ENCODE results near the gene MCM7.

MCM7 gene

GRCh38 chr7:100122067-100122466 lies 20.9 kb upstream of the MCM7 start:
- DNase-seq, result no peak

- DNase-seq, result no peak
Measured at GRCh38 chr7:100120733-100121036, 19.5 kb upstream of the MCM7 start.

- peak; percentile 58 for DNase-seq
Measured at GRCh38 chr7:100119970-100120732, 19.0 kb upstream of the MCM7 start.

GRCh38 chr7:100119072-100119969 lies 18.1 kb upstream of the MCM7 start, which contains the start of the genes CNPY4 and TAF6:
Gene CNPY4 (plus strand): TSS chr7:100119634. CDS start chr7:100119745, 111 bp downstream.
Gene TAF6 (minus strand): TSS chr7:100119358. CDS start chr7:100114209, 5,149 bp downstream.
- DNase-seq, result peak; percentile 91

GRCh38 chr7:100118388-100119071 lies 17.3 kb upstream of the MCM7 start:
- no peak for DNase-seq

- DNase-seq, result no peak
Measured at GRCh38 chr7:100115026-100115425, 13.8 kb upstream of the MCM7 start.

GRCh38 chr7:100111914-100112313 lies 10.7 kb upstream of the MCM7 start:
- no peak for DNase-seq

DNA sequence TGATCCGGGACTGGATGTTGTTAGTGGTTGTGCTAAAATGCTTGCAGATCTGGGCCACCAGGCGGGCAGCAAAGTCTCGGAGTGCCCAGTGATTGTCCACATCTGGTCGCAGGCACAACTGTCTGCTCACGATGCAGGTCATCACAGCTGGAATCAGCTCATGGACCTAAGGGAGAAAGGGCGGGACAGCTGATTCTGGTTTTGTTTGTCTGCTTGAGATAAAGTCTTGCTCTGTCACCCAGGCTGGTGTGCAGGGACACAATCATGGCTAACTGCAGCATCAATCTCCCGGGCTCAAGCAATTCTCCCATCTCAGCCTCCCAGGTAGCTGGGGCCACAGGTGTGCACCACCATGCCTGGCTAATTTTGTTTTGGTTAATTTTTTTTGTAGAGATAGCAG lies 10.0 kb upstream of the MCM7 start:
- no peak for DNase-seq

GRCh38 chr7:100109521-100110163 lies 8.4 kb upstream of the MCM7 start:
- no peak for DNase-seq

GRCh38 chr7:100107890-100108289 lies 6.7 kb upstream of the MCM7 start:
- DNase-seq, result no peak

GRCh38 chr7:100107125-100107737 lies 6.0 kb upstream of the MCM7 start:
- no peak for DNase-seq

- no peak for DNase-seq
Measured at GRCh38 chr7:100106633-100107032, 5.4 kb upstream of the MCM7 start.

DNA sequence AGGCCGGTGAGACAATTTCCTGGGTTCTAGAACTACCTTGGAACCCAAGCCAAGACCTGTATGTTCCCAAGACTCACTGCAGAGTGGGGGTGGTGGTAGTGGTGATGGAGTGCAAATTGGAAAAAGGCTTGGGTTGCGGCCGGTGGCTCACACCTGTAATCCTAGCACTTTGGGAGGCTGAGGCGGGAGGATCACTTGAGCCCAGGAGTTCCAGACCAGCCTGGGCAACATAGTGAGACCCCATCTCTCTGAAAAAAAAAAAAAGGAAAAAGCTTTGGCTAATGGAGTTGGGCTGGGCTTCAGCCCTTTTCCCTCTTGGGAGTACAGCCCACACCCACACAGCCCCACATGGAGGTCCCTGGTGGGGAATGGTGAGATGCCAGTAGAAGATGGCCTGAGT lies 4.3 kb upstream of the MCM7 start:
- no peak for DNase-seq

DNA sequence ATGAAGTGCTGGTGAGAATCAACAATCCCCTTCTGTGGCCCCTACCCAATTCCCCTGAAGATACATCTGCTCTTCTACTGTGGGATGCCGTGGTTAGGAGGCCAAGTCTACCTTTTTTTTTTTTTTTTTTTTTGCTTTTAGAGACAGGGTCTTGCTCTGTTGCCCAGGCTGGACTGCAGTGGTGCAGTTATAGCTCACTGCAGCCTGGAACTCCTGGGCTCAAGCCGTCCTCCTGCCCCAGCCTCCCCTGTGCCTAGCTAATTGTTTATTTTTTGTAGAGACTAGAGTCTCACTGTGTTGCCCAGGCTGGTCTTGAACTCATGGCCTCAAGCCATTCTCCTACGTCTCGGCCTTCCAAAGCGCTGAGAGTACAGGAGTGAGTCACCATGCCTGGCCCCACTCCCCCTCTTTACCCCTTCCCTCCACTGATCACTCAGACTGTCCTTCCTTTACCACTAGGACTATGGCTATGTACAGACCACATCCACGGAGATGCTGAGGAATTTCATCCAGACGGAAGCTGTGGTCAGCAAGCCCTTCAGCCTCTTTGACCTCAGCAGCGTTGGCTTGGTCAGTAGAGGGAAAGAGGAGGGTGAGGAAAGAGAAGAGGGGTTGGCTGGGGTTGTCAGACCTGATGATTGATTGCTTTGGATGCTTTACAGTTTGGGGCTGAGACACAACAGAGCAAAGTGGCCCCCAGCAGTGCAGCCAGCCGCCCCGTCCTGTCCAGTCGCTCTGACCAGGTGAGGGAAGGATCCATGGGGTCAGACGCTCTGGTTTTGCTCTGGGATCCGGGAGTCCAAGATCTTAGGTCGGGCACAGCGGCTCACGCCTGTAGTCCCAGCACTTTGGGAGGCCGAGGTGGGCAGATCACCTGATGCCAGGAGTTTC lies 2.0 kb upstream of the MCM7 start:
- DNase-seq, result no peak

DNA sequence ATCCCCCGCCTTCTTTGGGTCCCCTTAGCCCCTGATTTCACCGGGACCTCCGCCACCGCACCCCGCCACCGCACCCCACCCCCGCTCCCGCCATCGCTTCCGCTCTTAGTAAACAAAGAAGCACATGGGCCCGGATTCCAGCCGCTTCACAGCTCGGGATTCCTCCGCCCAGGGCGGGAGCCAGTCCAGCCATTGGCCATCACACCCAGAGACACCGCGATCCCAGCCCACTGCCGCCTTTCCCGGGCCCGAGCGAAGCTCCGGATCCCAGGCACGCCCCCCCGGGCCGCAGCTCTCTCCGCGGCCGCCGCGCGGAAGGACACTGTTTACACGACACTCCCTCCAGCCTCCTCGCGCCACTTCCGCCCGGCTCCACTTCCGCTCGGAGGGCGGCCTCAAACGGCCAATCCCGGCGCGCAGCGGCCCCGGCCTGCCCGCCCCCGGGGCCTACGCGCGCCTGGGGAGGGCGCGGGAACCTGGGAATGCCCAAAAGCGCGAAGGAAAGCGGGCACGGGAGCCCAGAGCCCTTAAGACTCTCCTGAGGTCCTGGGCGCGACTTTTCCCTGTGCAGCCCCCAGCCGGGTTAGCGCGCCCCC lies 679 bp downstream of the MCM7 start:
- peak; percentile 90 for DNase-seq

GRCh38 chr7:100099452-100099851 lies 1.7 kb downstream of the MCM7 start:
- no peak for DNase-seq

DNA sequence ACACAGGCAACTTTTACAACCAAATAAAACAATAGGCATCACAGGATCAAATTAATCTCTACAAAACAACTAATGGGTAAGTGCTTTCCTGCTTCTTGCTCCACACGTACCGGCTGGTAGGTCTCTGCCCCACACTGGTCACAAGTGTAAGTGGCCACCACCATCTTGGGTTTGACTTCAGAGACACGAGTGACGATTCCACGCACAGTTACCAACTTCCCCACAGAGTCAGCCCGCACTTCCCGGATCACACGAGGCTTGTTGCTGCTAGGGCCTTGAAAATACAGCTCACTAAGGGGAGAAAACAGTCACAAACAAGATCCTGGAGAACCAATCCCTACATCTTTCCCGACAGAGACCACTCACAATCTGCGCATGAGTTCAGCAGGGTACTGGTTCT lies 2.3 kb downstream of the MCM7 start:
- no peak for DNase-seq

DNA sequence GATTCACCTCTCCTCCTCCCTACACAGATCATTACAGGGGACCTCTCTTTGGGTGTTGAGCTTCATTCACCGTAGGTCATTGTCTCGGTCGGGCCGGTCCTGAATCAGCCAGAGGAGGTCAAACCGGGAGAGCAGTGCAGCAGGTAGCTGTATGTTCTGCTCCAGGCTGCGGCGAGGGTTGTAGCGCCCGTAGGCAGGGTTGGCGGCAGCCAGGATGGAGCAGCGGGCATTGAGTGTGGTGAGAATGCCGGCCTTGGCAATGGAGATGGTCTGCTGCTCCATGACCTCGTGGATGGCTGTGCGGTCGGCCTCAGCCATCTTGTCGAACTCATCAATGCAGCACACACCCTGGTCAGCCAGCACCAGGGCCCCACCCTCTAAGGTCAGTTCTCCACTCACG lies 5.5 kb downstream of the MCM7 start:
- no peak for DNase-seq

DNA sequence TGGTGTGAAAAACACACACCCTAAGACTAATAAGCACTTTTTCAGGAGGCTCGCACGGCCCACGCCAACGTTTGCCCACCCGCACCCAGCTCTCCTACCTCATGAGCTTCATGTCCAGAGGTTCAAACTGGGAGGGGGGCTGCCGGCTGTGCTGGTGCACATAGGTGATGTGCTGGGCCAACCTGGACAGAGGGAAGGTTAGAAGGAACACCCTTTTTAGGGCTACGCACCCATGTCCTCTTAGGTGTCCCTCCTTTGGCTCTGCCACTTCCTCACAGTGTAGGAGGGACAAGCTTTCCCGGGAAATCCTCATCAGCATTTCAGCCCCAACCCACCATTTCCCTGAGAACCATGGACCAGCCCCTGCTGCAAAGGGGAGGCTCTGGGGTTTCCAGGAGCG lies 5.9 kb downstream of the MCM7 start:
- DNase-seq, result no peak

- DNase-seq, result no peak
Measured at GRCh38 chr7:100093925-100094486, 7.2 kb downstream of the MCM7 start.

- no peak for DNase-seq
Measured at GRCh38 chr7:100093498-100093897, 7.7 kb downstream of the MCM7 start.
